HepG2 (cell line): ENCODE measurements around the gene ARVCF. TPM values are rescaled to one million over a fixed set of nuclear protein-coding genes. Genes with fewer than 3 reads are reported as not detected.
A peak's percentile ranks its signal among the peaks of the same experiment; 100 is the strongest.

Experiments used
- BCL6 ChIP-seq: IDR thresholded peaks from 2 replicates; pipeline ENCODE4 v1.6.1; 2016; ENCODE audit warnings: missing genetic modification reagents, missing compliant biosample characterization
- MAFF ChIP-seq: IDR thresholded peaks from 2 replicates; pipeline ENCODE4 v1.6.1; 2011; ENCODE audit warnings: low read depth, low read length, improper control_type of control experiment
- MAZ ChIP-seq, 2 experiments: sonication (generic) in 1 of 2; formaldehyde crosslinking in 1 of 2; IDR thresholded peaks; 2 replicates each; pipeline versions ENCODE4 v1.5.0 to v1.6.1; 2012 to 2020; ENCODE audit warnings: low read depth in 2 of 2, mild to moderate bottlenecking in 2 of 2, borderline replicate concordance in 1 of 2, improper control_type of control experiment in 1 of 2, low read length in 1 of 2, missing genetic modification reagents in 1 of 2, moderate library complexity in 1 of 2
- RORA ChIP-seq: sonication (generic); formaldehyde crosslinking; IDR thresholded peaks from 2 replicates; pipeline ENCODE4 v1.5.0; 2020; ENCODE audit warnings: mild to moderate bottlenecking, missing genetic modification reagents, moderate library complexity
- SATB2 ChIP-seq: sonication (generic); formaldehyde crosslinking; IDR thresholded peaks from 2 replicates; pipeline ENCODE4 v1.5.0; 2020; ENCODE audit warnings: missing genetic modification reagents
- TBX2 ChIP-seq: sonication (generic); formaldehyde crosslinking; IDR thresholded peaks from 2 replicates; pipeline ENCODE4 v1.5.0; 2020; ENCODE audit warnings: missing genetic modification reagents, mild to moderate bottlenecking, borderline replicate concordance
- ZNF563 ChIP-seq: sonication (generic); formaldehyde crosslinking; IDR thresholded peaks from 2 replicates; pipeline ENCODE4 v1.8.0; 2022; ENCODE audit warnings: mild to moderate bottlenecking, moderate library complexity, missing genetic modification reagents
- polyA plus RNA-seq, 8 experiments: library from polyadenylated mRNA; depleted of rRNA in 3 of 8; stranded (reverse) in 7 of 8; unstranded in 1 of 8; fragments of >200 nt; fragmentation: Illumina TruSeq in 4 of 8; extraction: Trizol in 4 of 8; gene quantifications; 2 replicates each; pipeline versions ENCODE4 v1.2.1 to v1.2.3, GENCODE V29; 2011 to 2016; ENCODE audit warnings: low read depth in 4 of 8, missing spikeins in 1 of 8, mixed read lengths in 1 of 8; ENCODE audit not compliant: insufficient read depth in 1 of 8
- total RNA-seq, 5 experiments: library from RNA; depleted of rRNA; stranded (reverse); fragments of >200 nt; fragmentation: Illumina TruSeq; extraction: Trizol; gene quantifications; 2 replicates each; pipeline ENCODE4 v1.2.3, GENCODE V29; 2016; ENCODE audit warnings: low read depth in 1 of 5
- TF ChIP-seq, protein P1 (sequence below): sonication (generic); formaldehyde crosslinking; IDR thresholded peaks from 2 replicates; pipeline ENCODE4 v1.5.0; 2020; ENCODE audit warnings: mild to moderate bottlenecking, missing genetic modification reagents
- TF ChIP-seq, protein P2 (sequence below): sonication (generic); formaldehyde crosslinking; IDR thresholded peaks from 2 replicates; pipeline ENCODE4 v1.8.1; 2023; ENCODE audit warnings: mild to moderate bottlenecking, missing genetic modification reagents
- TF ChIP-seq, protein P3 (sequence below): sonication (generic); formaldehyde crosslinking; IDR thresholded peaks from 2 replicates; pipeline ENCODE4 v1.4.0; 2020; ENCODE audit warnings: mild to moderate bottlenecking, missing genetic modification reagents
- TF ChIP-seq, protein P4 (sequence below): sonication (generic); formaldehyde crosslinking; IDR thresholded peaks from 2 replicates; pipeline ENCODE4 v1.5.1; 2020; ENCODE audit warnings: mild to moderate bottlenecking, missing genetic modification reagents, moderate library complexity
- TF ChIP-seq, protein P5 (sequence below): sonication (generic); formaldehyde crosslinking; IDR thresholded peaks from 2 replicates; pipeline ENCODE4 v1.8.0; 2022; ENCODE audit warnings: mild to moderate bottlenecking, missing genetic modification reagents
- TF ChIP-seq, protein P6 (sequence below): sonication (generic); formaldehyde crosslinking; IDR thresholded peaks from 2 replicates; pipeline ENCODE4 v1.5.0; 2020; ENCODE audit warnings: missing genetic modification reagents

Gene ARVCF
- total and polyA plus RNA-seq, 2 of the 13 experiments (the other 11 are each of a cell fraction or from before 2014, with no cell fraction given): 16.4 to 17.7 TPM

DNA sequence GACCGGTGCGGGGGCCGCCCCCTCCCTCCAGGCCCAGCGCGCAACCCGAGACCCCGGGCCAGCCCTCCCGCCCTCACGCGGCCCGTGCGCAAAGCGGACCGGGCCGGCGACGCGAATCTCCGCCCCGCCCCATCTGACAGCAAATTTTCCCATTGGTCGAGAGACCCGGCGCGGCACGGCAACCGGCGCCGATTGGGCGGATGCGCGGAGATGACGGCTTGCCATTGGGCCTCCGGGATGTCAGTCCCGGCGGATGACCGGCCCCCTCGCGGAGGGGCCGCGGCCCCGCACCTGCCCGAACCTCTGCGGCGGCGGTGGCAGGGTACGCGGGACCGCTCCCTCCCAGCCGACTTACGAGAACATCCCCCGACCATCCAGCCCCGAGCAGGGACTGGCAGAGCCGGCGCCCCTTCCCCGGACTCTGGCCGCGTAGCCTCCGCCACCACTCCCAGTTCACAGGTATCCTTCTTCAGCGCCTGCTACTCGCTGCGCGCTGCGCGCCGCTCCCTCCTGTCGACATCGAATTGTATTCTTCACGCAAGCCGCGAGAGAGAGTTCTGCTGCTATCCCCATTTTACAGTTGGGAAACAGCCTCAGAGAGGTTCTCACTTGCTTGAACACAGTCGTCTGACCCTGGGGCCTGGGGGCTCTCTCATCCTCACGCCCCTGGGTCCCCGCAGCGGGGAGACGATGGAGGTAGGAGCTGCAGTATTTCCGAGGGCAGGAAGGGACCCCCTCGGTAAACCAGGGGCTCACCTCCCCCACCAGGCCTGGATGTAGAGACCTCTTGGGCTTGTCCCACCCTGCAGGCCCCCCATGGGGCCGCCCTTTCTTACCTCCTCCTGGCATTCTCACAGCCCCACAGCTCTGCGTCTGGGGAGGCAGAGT lies at the start of gene ARVCF (continued):
- TF ChIP-seq, protein P1, sequence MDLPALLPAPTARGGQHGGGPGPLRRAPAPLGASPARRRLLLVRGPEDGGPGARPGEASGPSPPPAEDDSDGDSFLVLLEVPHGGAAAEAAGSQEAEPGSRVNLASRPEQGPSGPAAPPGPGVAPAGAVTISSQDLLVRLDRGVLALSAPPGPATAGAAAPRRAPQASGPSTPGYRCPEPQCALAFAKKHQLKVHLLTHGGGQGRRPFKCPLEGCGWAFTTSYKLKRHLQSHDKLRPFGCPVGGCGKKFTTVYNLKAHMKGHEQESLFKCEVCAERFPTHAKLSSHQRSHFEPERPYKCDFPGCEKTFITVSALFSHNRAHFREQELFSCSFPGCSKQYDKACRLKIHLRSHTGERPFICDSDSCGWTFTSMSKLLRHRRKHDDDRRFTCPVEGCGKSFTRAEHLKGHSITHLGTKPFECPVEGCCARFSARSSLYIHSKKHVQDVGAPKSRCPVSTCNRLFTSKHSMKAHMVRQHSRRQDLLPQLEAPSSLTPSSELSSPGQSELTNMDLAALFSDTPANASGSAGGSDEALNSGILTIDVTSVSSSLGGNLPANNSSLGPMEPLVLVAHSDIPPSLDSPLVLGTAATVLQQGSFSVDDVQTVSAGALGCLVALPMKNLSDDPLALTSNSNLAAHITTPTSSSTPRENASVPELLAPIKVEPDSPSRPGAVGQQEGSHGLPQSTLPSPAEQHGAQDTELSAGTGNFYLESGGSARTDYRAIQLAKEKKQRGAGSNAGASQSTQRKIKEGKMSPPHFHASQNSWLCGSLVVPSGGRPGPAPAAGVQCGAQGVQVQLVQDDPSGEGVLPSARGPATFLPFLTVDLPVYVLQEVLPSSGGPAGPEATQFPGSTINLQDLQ (CRISPR knock-in tag): peak; percentile 51; the same call in 1 of the 2 replicates
- TF ChIP-seq BCL6 (CRISPR knock-in tag): no peak
- TF ChIP-seq, protein P2, sequence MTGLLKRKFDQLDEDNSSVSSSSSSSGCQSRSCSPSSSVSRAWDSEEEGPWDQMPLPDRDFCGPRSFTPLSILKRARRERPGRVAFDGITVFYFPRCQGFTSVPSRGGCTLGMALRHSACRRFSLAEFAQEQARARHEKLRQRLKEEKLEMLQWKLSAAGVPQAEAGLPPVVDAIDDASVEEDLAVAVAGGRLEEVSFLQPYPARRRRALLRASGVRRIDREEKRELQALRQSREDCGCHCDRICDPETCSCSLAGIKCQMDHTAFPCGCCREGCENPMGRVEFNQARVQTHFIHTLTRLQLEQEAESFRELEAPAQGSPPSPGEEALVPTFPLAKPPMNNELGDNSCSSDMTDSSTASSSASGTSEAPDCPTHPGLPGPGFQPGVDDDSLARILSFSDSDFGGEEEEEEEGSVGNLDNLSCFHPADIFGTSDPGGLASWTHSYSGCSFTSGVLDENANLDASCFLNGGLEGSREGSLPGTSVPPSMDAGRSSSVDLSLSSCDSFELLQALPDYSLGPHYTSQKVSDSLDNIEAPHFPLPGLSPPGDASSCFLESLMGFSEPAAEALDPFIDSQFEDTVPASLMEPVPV (CRISPR knock-in tag): no peak
- TF ChIP-seq MAFF: no peak
- 0 out of 2 replicates have a peak, but pooled peaks have one; percentile 44 for TF ChIP-seq MAZ (IDR thresholded peaks at IDR 0.05; ENCODE audit: borderline replicate concordance, low read depth, low read length)
- TF ChIP-seq MAZ (CRISPR knock-in tag; IDR thresholded peaks at IDR 0.05; ENCODE audit: low read depth): peak; percentile 83; the same call in 1 of the 2 replicates
- TF ChIP-seq, protein P3, sequence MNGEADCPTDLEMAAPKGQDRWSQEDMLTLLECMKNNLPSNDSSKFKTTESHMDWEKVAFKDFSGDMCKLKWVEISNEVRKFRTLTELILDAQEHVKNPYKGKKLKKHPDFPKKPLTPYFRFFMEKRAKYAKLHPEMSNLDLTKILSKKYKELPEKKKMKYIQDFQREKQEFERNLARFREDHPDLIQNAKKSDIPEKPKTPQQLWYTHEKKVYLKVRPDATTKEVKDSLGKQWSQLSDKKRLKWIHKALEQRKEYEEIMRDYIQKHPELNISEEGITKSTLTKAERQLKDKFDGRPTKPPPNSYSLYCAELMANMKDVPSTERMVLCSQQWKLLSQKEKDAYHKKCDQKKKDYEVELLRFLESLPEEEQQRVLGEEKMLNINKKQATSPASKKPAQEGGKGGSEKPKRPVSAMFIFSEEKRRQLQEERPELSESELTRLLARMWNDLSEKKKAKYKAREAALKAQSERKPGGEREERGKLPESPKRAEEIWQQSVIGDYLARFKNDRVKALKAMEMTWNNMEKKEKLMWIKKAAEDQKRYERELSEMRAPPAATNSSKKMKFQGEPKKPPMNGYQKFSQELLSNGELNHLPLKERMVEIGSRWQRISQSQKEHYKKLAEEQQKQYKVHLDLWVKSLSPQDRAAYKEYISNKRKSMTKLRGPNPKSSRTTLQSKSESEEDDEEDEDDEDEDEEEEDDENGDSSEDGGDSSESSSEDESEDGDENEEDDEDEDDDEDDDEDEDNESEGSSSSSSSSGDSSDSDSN: no peak
- TF ChIP-seq, protein P4, sequence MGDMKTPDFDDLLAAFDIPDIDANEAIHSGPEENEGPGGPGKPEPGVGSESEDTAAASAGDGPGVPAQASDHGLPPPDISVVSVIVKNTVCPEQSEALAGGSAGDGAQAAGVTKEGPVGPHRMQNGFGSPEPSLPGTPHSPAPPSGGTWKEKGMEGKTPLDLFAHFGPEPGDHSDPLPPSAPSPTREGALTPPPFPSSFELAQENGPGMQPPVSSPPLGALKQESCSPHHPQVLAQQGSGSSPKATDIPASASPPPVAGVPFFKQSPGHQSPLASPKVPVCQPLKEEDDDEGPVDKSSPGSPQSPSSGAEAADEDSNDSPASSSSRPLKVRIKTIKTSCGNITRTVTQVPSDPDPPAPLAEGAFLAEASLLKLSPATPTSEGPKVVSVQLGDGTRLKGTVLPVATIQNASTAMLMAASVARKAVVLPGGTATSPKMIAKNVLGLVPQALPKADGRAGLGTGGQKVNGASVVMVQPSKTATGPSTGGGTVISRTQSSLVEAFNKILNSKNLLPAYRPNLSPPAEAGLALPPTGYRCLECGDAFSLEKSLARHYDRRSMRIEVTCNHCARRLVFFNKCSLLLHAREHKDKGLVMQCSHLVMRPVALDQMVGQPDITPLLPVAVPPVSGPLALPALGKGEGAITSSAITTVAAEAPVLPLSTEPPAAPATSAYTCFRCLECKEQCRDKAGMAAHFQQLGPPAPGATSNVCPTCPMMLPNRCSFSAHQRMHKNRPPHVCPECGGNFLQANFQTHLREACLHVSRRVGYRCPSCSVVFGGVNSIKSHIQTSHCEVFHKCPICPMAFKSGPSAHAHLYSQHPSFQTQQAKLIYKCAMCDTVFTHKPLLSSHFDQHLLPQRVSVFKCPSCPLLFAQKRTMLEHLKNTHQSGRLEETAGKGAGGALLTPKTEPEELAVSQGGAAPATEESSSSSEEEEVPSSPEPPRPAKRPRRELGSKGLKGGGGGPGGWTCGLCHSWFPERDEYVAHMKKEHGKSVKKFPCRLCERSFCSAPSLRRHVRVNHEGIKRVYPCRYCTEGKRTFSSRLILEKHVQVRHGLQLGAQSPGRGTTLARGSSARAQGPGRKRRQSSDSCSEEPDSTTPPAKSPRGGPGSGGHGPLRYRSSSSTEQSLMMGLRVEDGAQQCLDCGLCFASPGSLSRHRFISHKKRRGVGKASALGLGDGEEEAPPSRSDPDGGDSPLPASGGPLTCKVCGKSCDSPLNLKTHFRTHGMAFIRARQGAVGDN: peak; percentile 62
- no peak; the same call in 1 of the 2 replicates for TF ChIP-seq TBX2 (CRISPR knock-in tag)
- TF ChIP-seq, protein P5, sequence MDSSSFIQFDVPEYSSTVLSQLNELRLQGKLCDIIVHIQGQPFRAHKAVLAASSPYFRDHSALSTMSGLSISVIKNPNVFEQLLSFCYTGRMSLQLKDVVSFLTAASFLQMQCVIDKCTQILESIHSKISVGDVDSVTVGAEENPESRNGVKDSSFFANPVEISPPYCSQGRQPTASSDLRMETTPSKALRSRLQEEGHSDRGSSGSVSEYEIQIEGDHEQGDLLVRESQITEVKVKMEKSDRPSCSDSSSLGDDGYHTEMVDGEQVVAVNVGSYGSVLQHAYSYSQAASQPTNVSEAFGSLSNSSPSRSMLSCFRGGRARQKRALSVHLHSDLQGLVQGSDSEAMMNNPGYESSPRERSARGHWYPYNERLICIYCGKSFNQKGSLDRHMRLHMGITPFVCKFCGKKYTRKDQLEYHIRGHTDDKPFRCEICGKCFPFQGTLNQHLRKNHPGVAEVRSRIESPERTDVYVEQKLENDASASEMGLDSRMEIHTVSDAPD (CRISPR knock-in tag): no peak
- 0 out of 2 replicates have a peak, but pooled peaks have one; percentile 36 for TF ChIP-seq ZNF563
- TF ChIP-seq RORA (CRISPR knock-in tag): no peak
- TF ChIP-seq, protein P6, sequence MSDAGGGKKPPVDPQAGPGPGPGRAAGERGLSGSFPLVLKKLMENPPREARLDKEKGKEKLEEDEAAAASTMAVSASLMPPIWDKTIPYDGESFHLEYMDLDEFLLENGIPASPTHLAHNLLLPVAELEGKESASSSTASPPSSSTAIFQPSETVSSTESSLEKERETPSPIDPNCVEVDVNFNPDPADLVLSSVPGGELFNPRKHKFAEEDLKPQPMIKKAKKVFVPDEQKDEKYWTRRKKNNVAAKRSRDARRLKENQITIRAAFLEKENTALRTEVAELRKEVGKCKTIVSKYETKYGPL (CRISPR knock-in tag): no peak
- TF ChIP-seq SATB2 (CRISPR knock-in tag): no peak
